Measurements from ENCODE around the gene MYO16.

MYO16 gene

GRCh38 chr13:109165417-109165904 lies 536.0 kb downstream of the MYO16 start:
- TF ChIP-seq, protein P1, sequence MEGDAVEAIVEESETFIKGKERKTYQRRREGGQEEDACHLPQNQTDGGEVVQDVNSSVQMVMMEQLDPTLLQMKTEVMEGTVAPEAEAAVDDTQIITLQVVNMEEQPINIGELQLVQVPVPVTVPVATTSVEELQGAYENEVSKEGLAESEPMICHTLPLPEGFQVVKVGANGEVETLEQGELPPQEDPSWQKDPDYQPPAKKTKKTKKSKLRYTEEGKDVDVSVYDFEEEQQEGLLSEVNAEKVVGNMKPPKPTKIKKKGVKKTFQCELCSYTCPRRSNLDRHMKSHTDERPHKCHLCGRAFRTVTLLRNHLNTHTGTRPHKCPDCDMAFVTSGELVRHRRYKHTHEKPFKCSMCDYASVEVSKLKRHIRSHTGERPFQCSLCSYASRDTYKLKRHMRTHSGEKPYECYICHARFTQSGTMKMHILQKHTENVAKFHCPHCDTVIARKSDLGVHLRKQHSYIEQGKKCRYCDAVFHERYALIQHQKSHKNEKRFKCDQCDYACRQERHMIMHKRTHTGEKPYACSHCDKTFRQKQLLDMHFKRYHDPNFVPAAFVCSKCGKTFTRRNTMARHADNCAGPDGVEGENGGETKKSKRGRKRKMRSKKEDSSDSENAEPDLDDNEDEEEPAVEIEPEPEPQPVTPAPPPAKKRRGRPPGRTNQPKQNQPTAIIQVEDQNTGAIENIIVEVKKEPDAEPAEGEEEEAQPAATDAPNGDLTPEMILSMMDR (IDR thresholded peaks at IDR 0.05; ENCODE audit: low read depth, low read length), result no peak
- no peak for DNase-seq (ENCODE audit: extremely low read depth, low read depth)

DNA sequence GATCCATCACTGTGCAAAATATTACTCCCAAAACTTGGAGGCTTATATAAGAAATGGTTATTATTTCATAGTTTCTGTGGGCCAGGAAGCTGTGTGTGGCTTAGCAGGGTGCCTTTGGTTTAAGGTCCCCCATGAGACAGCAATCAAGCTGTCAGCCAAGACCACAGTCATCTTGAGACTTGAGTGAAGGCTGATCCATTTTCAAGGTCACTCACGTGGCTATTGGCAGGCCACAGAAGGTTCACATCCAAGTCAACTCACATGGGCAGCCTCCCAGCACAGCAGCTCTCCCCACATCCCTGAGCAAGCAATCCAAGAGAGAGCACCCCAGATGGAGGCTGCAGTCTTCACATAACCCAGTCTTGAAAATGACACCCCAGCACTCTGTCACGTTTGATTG lies 537.4 kb downstream of the MYO16 start:
- TF ChIP-seq, protein P1 (IDR thresholded peaks at IDR 0.05; ENCODE audit: low read depth, low read length), result no peak
- no peak for DNase-seq (ENCODE audit: extremely low read depth, low read depth)

DNA sequence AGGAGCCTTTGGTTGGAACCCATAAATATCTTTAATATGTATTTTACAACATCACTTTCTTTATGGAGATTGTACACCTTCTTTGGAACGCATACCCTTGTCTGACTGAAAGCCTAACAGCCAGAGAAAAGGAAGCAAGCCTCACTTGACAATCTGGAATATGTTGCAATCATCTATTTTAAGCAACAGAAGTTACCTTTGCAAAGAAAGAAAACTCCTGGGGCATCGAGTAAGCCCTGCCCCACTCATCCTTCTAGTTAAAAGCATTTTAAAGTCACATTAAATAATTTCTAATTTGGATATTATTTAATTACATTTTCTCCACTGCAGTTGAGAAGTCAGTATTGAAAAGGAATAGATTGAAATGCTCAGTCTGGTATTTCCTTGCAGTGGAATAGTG lies 542.7 kb downstream of the MYO16 start:
- TF ChIP-seq, protein P1 (IDR thresholded peaks at IDR 0.05; ENCODE audit: low read depth, low read length), result no peak
- no peak for DNase-seq (ENCODE audit: extremely low read depth, low read depth)

- TF ChIP-seq, protein P1 (IDR thresholded peaks at IDR 0.05; ENCODE audit: low read depth, low read length), result no peak
These were observed 546.3 kb downstream of the MYO16 start for GRCh38 chr13:109175666-109176065.

DNA sequence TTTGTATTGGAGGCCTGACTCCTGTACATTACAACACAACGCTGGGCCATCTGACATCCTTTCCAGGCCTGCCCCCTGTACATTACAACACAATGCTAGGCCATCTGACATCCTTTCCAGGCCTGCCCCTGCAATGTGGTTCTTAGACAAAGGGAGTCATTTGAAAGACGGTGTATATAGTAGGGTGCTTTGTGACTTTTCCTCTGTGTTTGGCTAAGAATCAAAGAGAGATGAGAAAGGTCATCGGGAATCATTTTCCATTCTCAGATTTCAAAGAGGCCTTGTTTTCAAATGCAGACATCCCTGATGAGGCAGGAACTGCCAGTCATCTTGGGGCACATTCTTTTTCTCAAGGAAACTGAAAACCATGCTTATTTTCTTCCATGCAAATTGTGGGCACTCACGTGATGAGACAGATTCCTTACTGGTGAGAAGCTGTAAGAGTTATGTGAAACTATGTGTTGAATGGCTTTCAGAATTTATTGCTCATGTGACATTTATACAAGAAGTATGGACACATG lies 551.6 kb downstream of the MYO16 start:
- TF ChIP-seq, protein P1 (IDR thresholded peaks at IDR 0.05; ENCODE audit: low read depth, low read length), result no peak
- peak; percentile 78 for DNase-seq (ENCODE audit: extremely low read depth, low read depth)

More at GRCh38 chr13:109175666-109176065, 546.3 kb downstream of the MYO16 start:
- no peak for DNase-seq (ENCODE audit: extremely low read depth, low read depth)

- TF ChIP-seq, protein P1 (IDR thresholded peaks at IDR 0.05; ENCODE audit: low read depth, low read length), result no peak
- no peak for DNase-seq (ENCODE audit: extremely low read depth, low read depth)
These were observed 553.5 kb downstream of the MYO16 start for GRCh38 chr13:109182777-109183465.

- TF ChIP-seq, protein P1 (IDR thresholded peaks at IDR 0.05; ENCODE audit: low read depth, low read length), result no peak
- no peak for DNase-seq (ENCODE audit: extremely low read depth, low read depth)
These were observed 562.0 kb downstream of the MYO16 start for GRCh38 chr13:109191413-109191812.
